GM10847 (cell line): Measurements from ENCODE around the gene KRTAP5-2.
"Not testable (repeated sequence)": the region's sequence is repeated elsewhere in the genome, so short reads cannot be mapped to it uniquely, and the experiment has no call there.

Source experiments
- POLR2A ChIP-seq: IDR thresholded peaks from 2 replicates; pipeline ENCODE4 v1.6.1; 2011; ENCODE audit not compliant: insufficient read length; ENCODE audit errors: extremely low read depth

KRTAP5-2 gene

DNA sequence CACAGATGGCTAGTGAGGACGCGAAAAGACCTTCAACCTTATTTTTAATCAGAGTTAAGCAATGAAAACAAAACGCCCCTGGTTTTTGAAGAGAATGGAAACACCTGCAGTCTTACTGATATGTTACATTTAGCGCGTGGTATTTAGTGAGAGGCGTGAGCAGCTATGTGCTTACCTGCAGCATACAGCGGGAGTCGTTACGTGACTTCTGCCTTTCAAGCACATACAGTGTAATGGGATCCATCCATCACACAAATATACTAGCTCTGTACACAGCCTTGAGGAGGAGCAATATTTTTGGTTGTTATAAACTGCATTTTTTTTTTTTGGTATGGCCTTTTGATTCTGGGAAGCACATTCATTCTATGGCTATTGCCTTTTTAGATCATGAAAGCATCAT is 5.5 kb downstream of the KRTAP5-2 start:
- no peak for TF ChIP-seq POLR2A

DNA sequence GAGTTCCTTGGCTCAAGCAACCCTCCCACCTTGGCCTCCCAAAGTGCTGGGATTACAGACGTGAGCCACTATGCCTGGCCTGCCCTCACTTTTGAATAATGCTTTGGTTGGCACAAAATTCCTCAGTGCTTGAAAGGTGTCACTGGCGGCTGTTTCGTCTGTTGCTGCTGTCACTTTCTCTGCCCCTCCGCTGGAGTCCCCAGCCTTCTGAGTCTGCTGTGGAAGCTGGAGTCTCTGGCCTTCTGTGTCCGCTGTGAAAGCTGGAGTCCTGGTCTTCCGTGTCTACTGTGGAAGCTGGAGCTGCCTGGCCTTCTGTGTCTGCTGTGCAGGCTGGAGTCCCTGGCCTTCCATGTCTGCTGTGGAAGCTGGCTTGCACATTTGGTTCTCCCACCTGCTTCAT is 8.1 kb downstream of the KRTAP5-2 start:
- TF ChIP-seq POLR2A: no peak

DNA sequence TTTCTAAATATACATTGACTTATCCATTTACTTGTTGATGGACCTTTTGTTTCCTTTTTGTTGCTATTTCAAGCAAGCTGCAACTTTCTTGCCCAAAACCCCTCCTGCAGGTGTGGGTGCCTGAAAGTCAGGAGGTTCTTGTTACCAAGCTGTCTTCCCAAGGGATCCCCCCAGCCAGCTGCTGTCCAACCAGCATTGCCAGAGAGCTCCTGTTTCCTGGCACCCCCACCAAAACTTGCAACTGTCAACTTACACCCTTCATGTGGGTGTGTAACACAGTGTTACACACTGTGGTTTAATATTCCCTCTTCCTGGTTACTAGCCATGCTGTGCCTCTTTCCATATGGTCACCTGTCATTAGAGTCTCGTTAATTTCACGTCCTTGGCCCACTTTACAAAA is 11.4 kb downstream of the KRTAP5-2 start:
- TF ChIP-seq POLR2A: no peak

DNA sequence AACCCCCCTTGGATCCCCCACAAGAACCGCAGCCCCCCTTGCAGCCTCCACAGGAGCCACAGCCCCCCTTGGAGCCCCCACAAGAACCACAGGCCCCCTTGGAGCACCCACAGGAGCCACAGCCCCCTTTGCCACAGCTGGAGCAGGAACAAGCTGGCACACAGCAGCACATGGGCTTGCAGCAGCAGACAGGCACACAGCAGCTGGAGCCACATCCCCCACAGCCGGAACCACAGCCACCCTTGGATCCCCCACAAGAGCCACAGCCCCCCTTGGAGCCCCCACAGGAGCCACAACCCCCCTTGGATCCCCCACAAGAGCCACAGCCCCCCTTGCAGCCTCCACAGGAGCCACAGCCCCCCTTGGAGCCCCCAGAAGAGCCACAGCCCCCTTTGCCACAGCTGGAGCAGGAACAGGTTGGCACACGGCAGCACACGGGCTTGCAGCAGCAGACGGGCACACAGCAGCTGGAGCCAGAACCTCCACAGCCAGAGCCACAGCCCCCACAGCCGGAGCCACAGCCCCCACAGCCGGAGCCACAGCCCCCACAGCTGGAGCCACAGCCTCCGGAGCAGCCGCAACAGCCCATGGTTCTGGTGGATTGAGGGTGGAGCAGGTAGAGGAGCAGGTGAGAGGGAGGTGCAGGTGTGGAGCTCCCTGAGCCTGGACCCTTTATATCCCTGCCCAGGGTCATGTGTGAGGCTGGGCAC is 13.3 kb downstream of the KRTAP5-2 start, which contains the start of gene KRTAP5-1:
Gene KRTAP5-1, minus strand, starts transcription at position 623 of the 710 bp plus-strand sequence. Its CDS starts 34 bp downstream, at position 589.
- TF ChIP-seq POLR2A: not testable (repeated sequence)

DNA sequence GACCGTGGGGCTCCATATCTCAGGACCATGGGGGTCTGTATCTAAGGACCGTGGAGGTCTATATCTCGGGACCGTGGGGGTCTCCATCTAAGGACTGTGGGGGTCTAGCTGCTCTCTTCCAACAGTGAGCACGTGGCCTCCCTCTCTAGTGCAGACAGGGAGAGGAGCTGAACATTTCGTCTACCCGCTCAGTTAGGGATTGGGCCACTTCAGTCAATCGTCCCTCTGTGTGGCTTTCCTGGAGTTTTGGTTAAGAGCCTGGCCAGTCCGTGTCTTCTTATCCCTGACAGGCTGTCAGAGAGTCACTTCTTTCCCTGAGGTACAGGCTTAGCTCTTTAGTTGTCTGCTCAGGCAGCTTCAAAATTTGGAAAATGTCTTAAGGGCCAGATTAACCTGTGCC is 16.1 kb downstream of the KRTAP5-2 start:
- TF ChIP-seq POLR2A: no peak

DNA sequence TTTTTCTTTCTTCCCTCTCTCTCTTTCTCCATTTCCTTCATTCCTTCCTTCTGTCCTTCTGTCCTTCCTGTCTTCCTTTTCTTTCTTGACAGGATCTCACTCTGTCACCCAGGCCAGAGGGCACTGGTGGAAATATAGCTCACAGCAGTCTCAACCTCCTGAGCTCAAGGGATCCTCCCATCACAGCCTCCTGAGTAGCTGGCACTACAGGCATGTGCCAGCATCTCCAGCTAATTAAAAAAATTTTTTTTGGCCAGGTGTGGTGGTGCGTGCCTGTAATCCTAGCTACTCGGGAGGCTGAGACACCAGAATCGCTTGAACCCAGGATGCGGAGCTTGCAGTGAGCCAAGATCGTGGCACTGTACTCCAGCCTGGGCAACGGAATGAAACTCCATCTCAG is 21.3 kb downstream of the KRTAP5-2 start:
- no peak for TF ChIP-seq POLR2A

DNA sequence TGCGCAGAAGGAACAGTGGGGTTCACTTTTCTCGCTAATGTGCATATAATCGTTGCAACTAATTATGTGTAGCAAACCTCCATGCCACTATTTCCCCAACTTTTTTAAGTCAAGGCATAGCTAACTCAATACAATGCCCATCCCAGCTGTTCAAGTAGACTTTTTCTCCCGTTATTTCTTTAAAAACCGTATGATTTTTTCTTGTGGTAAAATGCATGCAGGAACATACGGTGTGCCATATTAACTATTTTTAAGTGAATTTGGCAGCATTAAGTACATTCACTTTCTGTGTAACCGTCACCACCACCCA is 23.2 kb downstream of the KRTAP5-2 start:
- no peak for TF ChIP-seq POLR2A

DNA sequence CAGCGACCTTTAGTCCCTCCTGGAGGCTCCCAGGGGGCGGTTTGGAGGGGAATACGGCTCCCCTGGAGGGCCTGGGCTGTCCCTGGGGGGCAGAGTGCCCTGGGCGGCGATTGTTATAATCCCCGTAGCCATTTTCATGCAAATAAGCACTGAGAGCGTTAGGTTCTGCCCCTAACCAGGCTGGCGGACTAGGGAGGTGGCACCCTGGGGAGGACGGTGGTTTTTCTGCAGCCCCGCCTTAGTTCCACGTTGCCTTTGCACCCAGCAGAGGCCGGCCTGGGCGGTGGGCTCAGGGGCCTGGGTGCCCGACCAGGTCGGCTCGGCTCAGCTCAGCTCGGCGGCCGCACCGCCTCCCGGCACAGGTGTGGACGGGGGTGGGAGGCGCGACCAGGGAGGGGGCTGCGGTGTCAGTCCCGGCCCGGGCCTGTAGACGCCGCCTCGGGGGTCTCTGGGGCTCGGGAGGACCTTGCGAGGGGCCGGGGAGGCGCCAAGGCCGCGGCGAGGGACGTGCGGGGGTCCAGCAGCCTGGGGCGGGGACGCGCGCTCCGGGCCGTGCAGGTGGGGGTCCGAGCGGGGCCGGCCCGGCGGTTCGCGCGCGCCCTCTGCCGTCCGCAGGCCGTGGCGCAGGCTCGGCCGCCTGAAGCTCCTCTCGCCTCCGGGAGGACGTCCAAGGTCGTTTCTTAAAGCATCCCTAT is 23.7 kb downstream of the KRTAP5-2 start:
- no peak for TF ChIP-seq POLR2A

DNA sequence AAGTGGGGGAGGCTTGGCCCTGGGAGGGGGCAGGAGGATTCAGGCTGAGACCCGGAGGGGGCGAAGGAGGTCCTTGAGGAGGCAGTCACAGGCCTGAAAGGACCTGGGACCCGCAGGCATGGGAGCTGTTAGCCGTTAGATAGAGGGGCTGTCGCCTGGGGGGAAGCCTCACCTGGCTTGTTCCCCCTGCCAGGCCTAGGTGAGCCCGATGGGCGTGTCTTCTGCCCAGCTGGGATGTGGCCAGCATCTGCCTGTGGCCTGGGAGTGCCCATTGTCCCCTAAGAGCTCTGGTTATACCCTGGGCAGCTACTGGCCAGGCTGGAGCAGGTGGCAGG is 24.2 kb downstream of the KRTAP5-2 start:
- no peak for TF ChIP-seq POLR2A

DNA sequence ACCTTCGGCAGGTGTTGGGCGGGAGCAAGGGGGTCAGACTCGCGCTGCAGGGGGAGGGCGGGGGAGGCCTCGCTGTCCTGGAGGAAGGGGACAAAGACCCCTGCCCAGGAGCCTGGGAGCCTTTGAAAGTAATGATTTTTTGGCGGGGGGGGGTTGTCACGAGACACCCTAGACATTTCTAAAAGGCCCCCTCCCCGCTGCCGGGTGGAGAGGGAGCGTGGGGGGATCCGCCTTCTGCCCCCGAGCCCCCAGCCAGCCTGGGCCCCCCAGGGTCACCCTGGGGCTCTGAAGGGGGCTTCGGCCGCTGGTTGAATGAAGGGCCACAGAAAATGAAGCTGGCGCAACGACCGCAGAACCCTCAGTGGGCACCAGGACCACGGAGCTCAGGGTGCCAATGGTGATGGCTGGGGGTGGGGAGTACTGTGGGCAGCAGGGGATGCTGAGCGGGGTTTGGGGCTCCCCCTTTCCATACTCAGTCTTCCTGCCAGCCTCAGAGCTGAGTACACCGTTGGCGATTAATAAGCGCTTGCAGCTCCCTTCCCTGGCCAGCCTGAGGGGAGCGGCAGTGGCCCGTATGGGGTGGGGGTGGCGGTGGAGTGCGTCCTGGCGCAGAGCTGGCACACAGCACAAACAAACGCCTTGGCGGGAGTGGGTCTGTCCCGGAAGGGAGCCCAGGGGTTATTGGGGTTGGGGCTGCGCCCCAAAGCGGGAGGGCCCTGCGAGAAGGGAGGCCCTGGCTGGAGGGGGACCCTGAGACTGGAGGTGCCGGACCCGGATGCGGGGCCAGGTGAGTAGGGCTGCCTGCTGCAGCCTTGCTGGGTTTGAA is 24.8 kb downstream of the KRTAP5-2 start:
- no peak for TF ChIP-seq POLR2A

DNA sequence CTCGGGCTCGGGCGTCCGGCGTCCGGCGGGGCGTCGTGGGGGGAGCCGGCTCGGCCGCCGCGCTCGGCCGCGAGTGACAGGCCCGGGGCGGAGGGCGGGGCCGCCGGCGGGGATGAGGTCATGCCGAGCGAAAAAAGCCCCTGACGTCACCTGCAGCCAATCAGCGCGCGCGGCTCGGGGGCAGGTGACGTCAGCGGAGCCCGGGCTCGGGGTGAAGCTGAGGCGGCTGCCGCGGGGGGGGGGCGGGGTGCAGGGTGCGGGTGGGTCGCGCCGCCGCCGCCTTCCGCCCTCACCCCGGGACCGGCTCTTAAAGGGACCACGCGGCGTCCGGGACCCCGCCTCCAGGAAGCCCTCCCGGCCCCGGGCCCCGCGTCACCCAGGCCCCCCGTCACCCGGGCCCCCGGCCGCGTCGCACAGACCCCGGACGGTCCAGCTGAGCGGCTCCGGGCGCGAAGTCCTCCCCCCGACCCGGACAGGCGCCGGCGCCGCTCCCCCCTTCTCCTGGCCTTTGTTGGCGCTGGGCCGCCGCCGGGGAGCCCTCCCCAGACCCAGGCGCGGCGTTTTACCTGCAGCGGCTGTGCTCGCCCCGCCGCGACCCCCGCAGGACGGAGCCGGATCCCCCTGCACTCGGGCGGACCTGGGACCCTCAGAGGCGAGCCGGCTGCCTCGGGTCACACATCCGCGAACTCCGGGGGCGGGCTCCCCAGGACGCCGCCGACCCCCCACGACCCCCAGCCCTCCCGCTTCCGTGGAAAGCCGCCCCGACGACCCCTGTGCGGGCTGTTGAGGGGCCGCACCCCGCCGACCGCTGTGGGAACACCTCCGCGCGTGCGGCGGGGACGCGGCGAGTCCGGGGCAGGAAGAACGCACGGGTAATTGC is 25.7 kb downstream of the KRTAP5-2 start, which contains the start of gene DUSP8:
Gene DUSP8, minus strand, starts transcription at position 75 of the 880 bp plus-strand sequence. CDS start 6,445 bp downstream, outside the sequence.
- no peak for TF ChIP-seq POLR2A

DNA sequence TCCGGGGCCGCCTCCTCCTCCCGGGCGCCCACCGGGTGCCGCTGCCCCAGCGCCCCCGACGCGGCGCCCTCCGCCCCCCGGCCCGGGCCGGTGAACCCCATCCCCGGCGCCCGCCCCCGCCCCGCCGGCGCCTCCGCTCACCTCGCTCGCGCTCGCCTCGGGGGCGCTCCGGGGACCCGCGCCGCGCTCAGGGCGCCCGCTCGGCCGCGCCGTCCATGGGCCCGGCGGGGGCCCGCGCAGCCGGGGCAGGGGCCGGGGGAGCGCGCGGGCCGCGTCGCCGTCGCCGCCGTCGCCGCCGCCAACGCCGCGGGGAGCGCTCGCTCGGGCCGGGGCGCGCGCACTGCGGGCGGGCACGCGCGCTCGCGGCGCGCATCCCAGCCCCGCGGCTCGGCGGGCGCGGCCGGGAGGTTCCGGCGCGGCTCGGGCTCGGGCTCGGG is 26.3 kb downstream of the KRTAP5-2 start:
- no peak for TF ChIP-seq POLR2A

DNA sequence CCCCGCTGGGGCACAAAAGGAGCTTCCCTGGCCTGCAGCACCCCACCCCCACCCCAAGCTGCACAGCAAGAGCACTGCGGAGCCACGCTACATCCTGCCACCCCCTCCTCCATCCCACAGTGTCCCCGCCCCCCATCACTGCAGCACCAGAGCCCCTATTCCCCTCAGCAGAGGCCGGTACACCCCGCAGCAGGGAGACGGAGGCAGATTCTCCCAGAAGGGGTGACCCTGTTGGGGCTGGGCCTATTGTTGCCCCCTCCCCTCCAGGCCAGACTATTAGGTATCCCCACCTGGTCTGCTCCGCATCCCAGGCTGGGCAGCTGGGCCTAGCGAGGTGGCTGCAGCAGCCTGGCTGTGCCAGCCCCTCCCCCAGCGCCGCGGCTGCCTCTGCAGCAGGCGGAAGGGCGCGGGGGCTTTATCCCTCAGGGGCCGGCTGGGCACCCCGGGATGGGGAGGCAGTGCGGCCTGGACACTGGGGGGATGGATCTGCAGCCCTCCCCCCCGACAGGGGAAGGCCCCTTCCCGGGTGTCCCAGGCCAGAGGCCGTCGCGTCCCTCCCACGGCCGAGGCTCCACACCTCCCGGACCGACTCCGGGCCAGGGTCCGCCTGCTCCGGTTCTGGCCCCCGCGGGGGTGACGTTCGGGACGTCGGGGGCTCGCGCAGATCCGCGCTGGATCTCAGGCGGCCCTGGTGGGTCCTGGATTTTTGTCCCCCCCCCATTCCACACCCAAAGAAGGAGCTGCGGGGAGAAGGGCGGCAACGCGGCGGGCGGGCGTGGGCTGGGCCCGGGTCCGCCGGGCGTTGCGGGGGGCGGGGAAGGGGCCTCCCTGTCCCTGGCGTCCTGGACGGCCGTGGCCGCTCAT is 27.0 kb downstream of the KRTAP5-2 start:
- no peak for TF ChIP-seq POLR2A

DNA sequence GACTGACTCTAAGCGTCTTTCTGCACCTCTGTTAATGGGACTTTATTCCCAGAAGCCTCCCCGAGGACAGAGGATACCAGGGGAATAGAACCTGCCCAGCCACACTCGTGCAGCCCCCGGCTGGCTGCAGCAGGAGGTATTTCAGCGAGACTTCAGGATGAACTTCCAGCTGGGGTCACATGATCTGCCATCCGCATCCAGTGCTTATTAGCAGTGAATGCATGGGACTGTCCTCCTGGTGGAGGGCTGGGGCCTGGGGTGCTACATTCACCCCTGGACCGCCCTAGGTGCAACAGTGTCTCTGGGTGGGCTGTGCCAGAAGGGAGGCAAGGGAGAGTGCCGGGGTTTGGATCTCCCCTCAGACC is 27.6 kb downstream of the KRTAP5-2 start:
- TF ChIP-seq POLR2A: no peak
